GM21529 (cell line): ENCODE results near the gene SERBP1.
"Not testable (repeated sequence)": the region's sequence is repeated elsewhere in the genome, so short reads cannot be mapped to it uniquely, and the experiment has no call there.

Source experiments
- ATAC-seq: cut with Tn5 transposase; IDR thresholded peaks from one replicate; pipeline ENCODE4 v1.9.1; 2021; ENCODE audit not compliant: unreplicated experiment

SERBP1 gene

GRCh38 chr1:67408148-67408547 is 22.1 kb downstream of the SERBP1 start:
- no peak for ATAC-seq

- no peak for ATAC-seq
Measured at GRCh38 chr1:67407498-67407897, 22.7 kb downstream of the SERBP1 start.

GRCh38 chr1:67405473-67406245 is 24.5 kb downstream of the SERBP1 start:
- ATAC-seq, result no peak

- ATAC-seq, result no peak
Measured at GRCh38 chr1:67404212-67404620, 26.0 kb downstream of the SERBP1 start.

- no peak for ATAC-seq
Measured at GRCh38 chr1:67401443-67401842, 28.8 kb downstream of the SERBP1 start.

GRCh38 chr1:67400029-67400786 is 30.0 kb downstream of the SERBP1 start:
- not testable (repeated sequence) for ATAC-seq

- ATAC-seq, result no peak
Measured at GRCh38 chr1:67399199-67399993, 30.8 kb downstream of the SERBP1 start.

GRCh38 chr1:67394548-67394947 is 35.7 kb downstream of the SERBP1 start:
- ATAC-seq, result no peak

- no peak for ATAC-seq
Measured at GRCh38 chr1:67393737-67394136, 36.5 kb downstream of the SERBP1 start.

- ATAC-seq, result no peak
Measured at GRCh38 chr1:67393240-67393639, 37.0 kb downstream of the SERBP1 start.

GRCh38 chr1:67390041-67390887 is 39.9 kb downstream of the SERBP1 start:
- no peak for ATAC-seq

- ATAC-seq, result no peak
Measured at GRCh38 chr1:67383999-67384638, 46.1 kb downstream of the SERBP1 start.

GRCh38 chr1:67382292-67382691 is 47.9 kb downstream of the SERBP1 start:
- no peak for ATAC-seq

GRCh38 chr1:67381154-67381553 is 49.0 kb downstream of the SERBP1 start:
- no peak for ATAC-seq

GRCh38 chr1:67377253-67377652 is 52.9 kb downstream of the SERBP1 start:
- ATAC-seq, result no peak

GRCh38 chr1:67376381-67376780 is 53.8 kb downstream of the SERBP1 start:
- ATAC-seq, result no peak

GRCh38 chr1:67372898-67373297 is 57.3 kb downstream of the SERBP1 start:
- ATAC-seq, result no peak

GRCh38 chr1:67372136-67372535 is 58.1 kb downstream of the SERBP1 start:
- ATAC-seq, result no peak

GRCh38 chr1:67371681-67372080 is 58.5 kb downstream of the SERBP1 start:
- ATAC-seq, result no peak

- ATAC-seq, result no peak
Measured at GRCh38 chr1:67371043-67371442, 59.2 kb downstream of the SERBP1 start.
